Adipose tissue (tissue), 3 donors: Measurements from ENCODE around the gene CLHC1. TPM values are rescaled to one million over a fixed set of nuclear protein-coding genes. Genes with fewer than 3 reads are reported as not detected.
"Not testable (repeated sequence)": the region's sequence is repeated elsewhere in the genome, so short reads cannot be mapped to it uniquely, and the experiment has no call there.

ENCODE experiments used
- H3K27ac ChIP-seq: one replicate; pipeline ENCODE4 v1.5.1; 2013; ENCODE audit warnings: low read depth, low read length
- WGBS, 3 donors: extraction: QIAGEN DNeasy Blood & Tissue Kit; methylation state at CpG; one replicate each; pipeline ENCODE4 v1.1.7; 2013; 5-methylcytosine and 5-hydroxymethylcytosine counted together
- polyA plus RNA-seq, 3 donors: library from polyadenylated mRNA; stranded (reverse); fragments of 200-250 nt; gene quantifications; one replicate each; pipeline ENCODE4 v1.2.3, GENCODE V29; 2013
- donor health status: healthy with polysubstance abuse.
- donor health status: Bipolar disorder and iron deficiency.
- donor health status: healthy.

CLHC1 gene
- polyA plus RNA-seq, 3 donors = 1.7 to 6.9 (median 4.1) TPM

GRCh38 chr2:55235724-55236538 lies 3.8 kb upstream of the CLHC1 start:
- 66 to 90% (median 90%) methylated on average over 3 of the region's 3 CpGs for WGBS, 3 donors
- no peak overlapping the region for H3K27ac ChIP-seq

- 65 to 81% (median 77%) methylated on average over 7 of the region's 7 CpGs for WGBS, 3 donors
- H3K27ac ChIP-seq = no peak overlapping the region
These were observed 1.5 kb upstream of the CLHC1 start for GRCh38 chr2:55233658-55233940.

GRCh38 chr2:55232863-55233657 lies 967 bp upstream of the CLHC1 start:
- no peak overlapping the region for H3K27ac ChIP-seq
- 3 to 7% (median 7%) methylated on average over 33 of the region's 33 CpGs for WGBS, 3 donors

- WGBS, 3 donors = 6 to 7% (median 6%) methylated on average over 12 to 13 of the region's 13 CpGs
- H3K27ac ChIP-seq = no peak overlapping the region
These were observed 478 bp downstream of the CLHC1 start for GRCh38 chr2:55231546-55232083.

- no peak overlapping the region for H3K27ac ChIP-seq
These were observed 1.5 kb downstream of the CLHC1 start for GRCh38 chr2:55230551-55230950.

GRCh38 chr2:55229221-55229620 lies 2.9 kb downstream of the CLHC1 start:
- WGBS, 3 donors = 93 to 97% (median 95%) methylated on average over 2 of the region's 2 CpGs
- no peak overlapping the region for H3K27ac ChIP-seq

More at GRCh38 chr2:55230551-55230950, 1.5 kb downstream of the CLHC1 start:
- 96 to 99% (median 97%) methylated on average over 3 of the region's 3 CpGs for WGBS, 3 donors

GRCh38 chr2:55228226-55228563 lies 3.9 kb downstream of the CLHC1 start:
- H3K27ac ChIP-seq = no peak overlapping the region

- WGBS, 3 donors = 69 to 83% (median 70%) methylated on average over 7 of the region's 7 CpGs
- not testable (repeated sequence) for H3K27ac ChIP-seq
These were observed 4.5 kb downstream of the CLHC1 start for GRCh38 chr2:55227437-55228225.

GRCh38 chr2:55225481-55226020 lies 6.5 kb downstream of the CLHC1 start:
- 77 to 89% (median 84%) methylated on average over 19 of the region's 19 CpGs for WGBS, 3 donors
- H3K27ac ChIP-seq = no peak overlapping the region

GRCh38 chr2:55224761-55225261 lies 7.3 kb downstream of the CLHC1 start:
- WGBS, 3 donors = 70 to 86% (median 82%) methylated on average over 19 of the region's 19 CpGs
- H3K27ac ChIP-seq = no peak overlapping the region

GRCh38 chr2:55223958-55224760 lies 7.9 kb downstream of the CLHC1 start:
- no peak overlapping the region for H3K27ac ChIP-seq
- 86 to 89% (median 87%) methylated on average over 25 of the region's 25 CpGs for WGBS, 3 donors

- H3K27ac ChIP-seq = no peak overlapping the region
These were observed 18.3 kb downstream of the CLHC1 start for GRCh38 chr2:55213822-55214221.

GRCh38 chr2:55204950-55205349 lies 27.1 kb downstream of the CLHC1 start:
- H3K27ac ChIP-seq = no peak overlapping the region
- 93 to 98% (median 95%) methylated on average over 2 of the region's 2 CpGs for WGBS, 3 donors

GRCh38 chr2:55204536-55204935 lies 27.6 kb downstream of the CLHC1 start:
- WGBS, 3 donors = 98 to 100% (median 99%) methylated on average over 3 of the region's 3 CpGs
- H3K27ac ChIP-seq = no peak overlapping the region

GRCh38 chr2:55200416-55200815 lies 31.7 kb downstream of the CLHC1 start:
- H3K27ac ChIP-seq = no peak overlapping the region
- WGBS, 3 donors = 95 to 100% (median 97%) methylated on average over 1 of the region's 1 CpG

- H3K27ac ChIP-seq = no peak overlapping the region
- 98 to 100% (median 98%) methylated on average over 2 of the region's 2 CpGs for WGBS, 3 donors
These were observed 35.6 kb downstream of the CLHC1 start for GRCh38 chr2:55196526-55196925.

GRCh38 chr2:55191888-55192287 lies 40.2 kb downstream of the CLHC1 start:
- 97 to 98% (median 98%) methylated on average over 2 of the region's 2 CpGs for WGBS, 3 donors

GRCh38 chr2:55186837-55187236 lies 45.3 kb downstream of the CLHC1 start:
- WGBS, 3 donors = 81 to 95% (median 83%) methylated on average over 8 of the region's 8 CpGs

More at GRCh38 chr2:55191888-55192287, 40.2 kb downstream of the CLHC1 start:
- not testable (repeated sequence) for H3K27ac ChIP-seq

More at GRCh38 chr2:55186837-55187236, 45.3 kb downstream of the CLHC1 start:
- H3K27ac ChIP-seq = not testable (repeated sequence)
